HEK293 (cell line): ENCODE results near the gene CNOT9.

Experiments used
- ZNF239 ChIP-seq: fragments of 450-650 bp; formaldehyde crosslinking; IDR thresholded peaks from 2 replicates; pipeline ENCODE4 v1.5.1; 2016; ENCODE audit warnings: missing biosample characterization, missing genetic modification characterization
- ZNF324 ChIP-seq: fragments of 450-650 bp; formaldehyde crosslinking; IDR thresholded peaks from 2 replicates; pipeline ENCODE4 v1.5.1; 2016; ENCODE audit warnings: missing biosample characterization, missing genetic modification characterization

- TF ChIP-seq ZNF324 (tag by site-specific recombination) (no peak), ZNF239 (tag by site-specific recombination) (no peak)
Observed at GRCh38 chr2:218555527-218555926, 13.1 kb upstream of the CNOT9 start.
